Thymus (tissue), 11 donors: ENCODE data around the gene FXYD5. TPM values are rescaled to one million over a fixed set of nuclear protein-coding genes. Genes with fewer than 3 reads are reported as not detected.

ENCODE experiments used
- DNase-seq, 9 donors: peaks; one replicate each; pipeline ENCODE4 v3.0.0-alpha.2; 2013; ENCODE audit warnings: low spot score in 9 of 9, low read depth in 6 of 9, missing footprints in 1 of 9
- H3K27ac ChIP-seq, 2 donors: one replicate each; pipeline ENCODE4 v1.5.1; 2013; ENCODE audit warnings: control low read depth in 1 of 2, low read depth in 1 of 2, low read length in 1 of 2, mild to moderate bottlenecking in 1 of 2, moderate library complexity in 1 of 2
- H3K27me3 ChIP-seq, 2 donors: one replicate each; pipeline ENCODE4 v1.5.1; 2013; ENCODE audit warnings: low read length in 1 of 2; ENCODE audit not compliant: control insufficient read depth in 2 of 2, insufficient read depth in 1 of 2
- H3K36me3 ChIP-seq, 2 donors: one replicate each; pipeline ENCODE4 v1.5.1; 2013; ENCODE audit warnings: low read length in 1 of 2, mild to moderate bottlenecking in 1 of 2, moderate library complexity in 1 of 2; ENCODE audit not compliant: control insufficient read depth in 2 of 2, insufficient read depth in 2 of 2
- H3K4me1 ChIP-seq, 2 donors: one replicate each; pipeline ENCODE4 v1.5.1; 2013; ENCODE audit warnings: low read length in 2 of 2; ENCODE audit not compliant: control insufficient read depth in 2 of 2, insufficient read depth in 2 of 2
- H3K4me3 ChIP-seq, 2 donors: one replicate each; pipeline ENCODE4 v1.5.1; 2013; ENCODE audit warnings: low read length in 2 of 2, control low read depth in 1 of 2, mild to moderate bottlenecking in 1 of 2
- H3K9me3 ChIP-seq, 2 donors: one replicate each; pipeline ENCODE4 v1.5.1; 2013; ENCODE audit warnings: low read length in 1 of 2, mild to moderate bottlenecking in 1 of 2; ENCODE audit not compliant: control insufficient read depth in 2 of 2, insufficient read depth in 1 of 2
- WGBS: extraction: QIAGEN DNeasy Blood & Tissue Kit; methylation state at CpG from one replicate; pipeline ENCODE4 v1.1.7; 2013; 5-methylcytosine and 5-hydroxymethylcytosine counted together
- polyA plus RNA-seq: library from polyadenylated mRNA; stranded (reverse); fragments of 200-250 nt; gene quantifications from one replicate; pipeline ENCODE4 v1.2.3, GENCODE V29; 2013
- total RNA-seq: library from RNA; stranded (reverse); fragments of 120-200 nt; gene quantifications from one replicate; pipeline ENCODE4 v1.2.4, GENCODE V29; 2013
- donor health status: healthy.

FXYD5 gene
- total and polyA plus RNA-seq, 2 donors, result 42.6 to 136 TPM

- Histone ChIP-seq H3K4me1 (peaks cover 2 to 4% of the 10 kb centered on the region in 2 donors), H3K27ac (no peak overlapping the region), H3K27me3 (peaks cover 0 to 3% of the 10 kb centered on the region in 2 donors), H3K9me3 (peaks cover 0 to 12% of the 10 kb centered on the region in 2 donors), H3K4me3 (no peak overlapping the region), H3K36me3 (no peaks in the 10 kb centered on the region)
- DNase-seq, result no peak
- 83% methylated on average over 22 of the region's 22 CpGs for WGBS
Measured at GRCh38 chr19:35109395-35110112, 45.0 kb upstream of the FXYD5 start.

- H3K4me1 ChIP-seq, result peaks cover 3 to 9% of the 10 kb centered on the region in 2 donors
- 88% methylated on average over 9 of the region's 9 CpGs for WGBS
- no peak for DNase-seq
- no peaks in the 10 kb centered on the region for H3K36me3 ChIP-seq
- H3K27me3 ChIP-seq, result peaks cover 0 to 11% of the 10 kb centered on the region in 2 donors
- no peak overlapping the region for H3K4me3 ChIP-seq
- H3K27ac ChIP-seq, result no peak overlapping the region
- H3K9me3 ChIP-seq, result peaks cover 0 to 8% of the 10 kb centered on the region in 2 donors
Measured at GRCh38 chr19:35110974-35111373, 43.6 kb upstream of the FXYD5 start.

- no peak overlapping the region for H3K27ac ChIP-seq
- peaks cover 3 to 9% of the 10 kb centered on the region in 2 donors for H3K4me1 ChIP-seq
- H3K27me3 ChIP-seq, result peaks cover 0 to 11% of the 10 kb centered on the region in 2 donors
- H3K9me3 ChIP-seq, result no peaks in the 10 kb centered on the region
- H3K36me3 ChIP-seq, result no peaks in the 10 kb centered on the region
- no peak for DNase-seq
- whole genome bisulfite sequencing, result 94% methylated on average over 15 of the region's 15 CpGs
- H3K4me3 ChIP-seq, result no peak overlapping the region
Measured at GRCh38 chr19:35112995-35113688, 41.4 kb upstream of the FXYD5 start.

- peaks cover 3 to 14% of the 10 kb centered on the region in 2 donors for H3K4me1 ChIP-seq
- H3K36me3 ChIP-seq, result no peaks in the 10 kb centered on the region
- H3K27ac ChIP-seq, result no peak overlapping the region
- WGBS, result 17% methylated on average over 23 of the region's 23 CpGs
- no peaks in the 10 kb centered on the region for H3K9me3 ChIP-seq
- peak in 8 of 9 donors; percentile 32 to 82 (median 65) for DNase-seq
- H3K27me3 ChIP-seq, result peaks cover 0 to 11% of the 10 kb centered on the region in 2 donors
- no peak overlapping the region for H3K4me3 ChIP-seq
Measured at GRCh38 chr19:35114353-35115176, 40.0 kb upstream of the FXYD5 start.

- Histone ChIP-seq H3K9me3 (no peaks in the 10 kb centered on the region), H3K27me3 (peaks cover 0 to 9% of the 10 kb centered on the region in 2 donors), H3K4me1 (peaks cover 3 to 14% of the 10 kb centered on the region in 2 donors), H3K4me3 (no peak within 1 kb of the TSS), H3K27ac (peak within 1 kb of the TSS in 1 of 2 donors; percentile 21), H3K36me3 (no peaks in the 10 kb centered on the region)
- WGBS, result 93% methylated on average over 14 of the region's 14 CpGs
- no peak for DNase-seq
Measured at GRCh38 chr19:35115177-35115951, 39.2 kb upstream of the FXYD5 start, which contains the start of gene FXYD3. FXYD3 (plus strand) TSS chr19:35115823; CDS start chr19:35119377, 3,554 bp downstream.

- WGBS, result 96% methylated on average over 13 of the region's 13 CpGs
- DNase-seq, result no peak
- Histone ChIP-seq H3K27me3 (peaks cover 0 to 9% of the 10 kb centered on the region in 2 donors), H3K9me3 (no peaks in the 10 kb centered on the region), H3K27ac (peak overlapping the region in 1 of 2 donors; percentile 21), H3K4me1 (peaks cover 3 to 16% of the 10 kb centered on the region in 2 donors), H3K4me3 (no peak overlapping the region), H3K36me3 (no peaks in the 10 kb centered on the region)
Measured at GRCh38 chr19:35116072-35116801, 38.3 kb upstream of the FXYD5 start.

GRCh38 chr19:35117116-35117515 is 37.4 kb upstream of the FXYD5 start:
- Histone ChIP-seq H3K36me3 (no peaks in the 10 kb centered on the region), H3K4me1 (peaks cover 3 to 22% of the 10 kb centered on the region in 2 donors), H3K9me3 (no peaks in the 10 kb centered on the region), H3K4me3 (no peak overlapping the region), H3K27ac (no peak overlapping the region), H3K27me3 (peaks cover 0 to 9% of the 10 kb centered on the region in 2 donors)
- 79% methylated on average over 8 of the region's 8 CpGs for WGBS
- DNase-seq, result no peak

- Histone ChIP-seq H3K36me3 (no peaks in the 10 kb centered on the region), H3K9me3 (no peaks in the 10 kb centered on the region), H3K27me3 (peaks cover 0 to 9% of the 10 kb centered on the region in 2 donors), H3K4me1 (peaks cover 3 to 22% of the 10 kb centered on the region in 2 donors), H3K4me3 (no peak overlapping the region), H3K27ac (no peak overlapping the region)
- WGBS, result 87% methylated on average over 11 of the region's 11 CpGs
- DNase-seq, result no peak
Measured at GRCh38 chr19:35117799-35118198, 36.7 kb upstream of the FXYD5 start.
